ENCODE data around the gene AEBP2.

- TF ChIP-seq CTCF (IDR thresholded peaks at IDR 0.05; ENCODE audit: low read depth, low read length): no peak
- no peak for TF ChIP-seq EZH2phosphoT487 (IDR thresholded peaks at IDR 0.05; ENCODE audit: low read depth)
These were observed 75.9 kb downstream of the AEBP2 start for GRCh38 chr12:19515179-19515578.

Data from OCI-LY3 (cell line).